ENCODE data around the gene NELFA.
"Not testable (repeated sequence)": the region's sequence is repeated elsewhere in the genome, so short reads cannot be mapped to it uniquely, and the experiment has no call there.

The NELFA gene

GRCh38 chr4:1993718-1994516, 14.9 kb downstream of the NELFA start:
- DNase-seq (ENCODE audit: low read depth), result not testable (repeated sequence)

DNA sequence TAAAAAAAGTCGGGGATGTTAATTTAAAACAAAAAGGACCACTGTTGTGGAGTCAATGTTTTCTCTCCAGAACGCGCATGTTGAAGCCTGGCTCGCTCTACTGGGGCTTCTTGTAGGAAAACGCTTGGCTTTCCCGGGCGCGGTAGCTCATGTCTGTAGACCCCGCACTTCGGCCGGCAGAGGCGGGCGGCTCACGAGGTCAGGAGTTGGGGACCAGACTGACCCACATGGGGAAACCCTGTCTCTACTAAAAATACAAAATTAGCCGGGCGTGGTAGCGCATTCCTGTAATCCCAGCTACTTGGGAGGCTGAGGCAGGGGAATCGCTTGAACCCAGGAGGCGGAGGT, 15.6 kb downstream of the NELFA start:
- DNase-seq (ENCODE audit: low read depth), result no peak

DNA sequence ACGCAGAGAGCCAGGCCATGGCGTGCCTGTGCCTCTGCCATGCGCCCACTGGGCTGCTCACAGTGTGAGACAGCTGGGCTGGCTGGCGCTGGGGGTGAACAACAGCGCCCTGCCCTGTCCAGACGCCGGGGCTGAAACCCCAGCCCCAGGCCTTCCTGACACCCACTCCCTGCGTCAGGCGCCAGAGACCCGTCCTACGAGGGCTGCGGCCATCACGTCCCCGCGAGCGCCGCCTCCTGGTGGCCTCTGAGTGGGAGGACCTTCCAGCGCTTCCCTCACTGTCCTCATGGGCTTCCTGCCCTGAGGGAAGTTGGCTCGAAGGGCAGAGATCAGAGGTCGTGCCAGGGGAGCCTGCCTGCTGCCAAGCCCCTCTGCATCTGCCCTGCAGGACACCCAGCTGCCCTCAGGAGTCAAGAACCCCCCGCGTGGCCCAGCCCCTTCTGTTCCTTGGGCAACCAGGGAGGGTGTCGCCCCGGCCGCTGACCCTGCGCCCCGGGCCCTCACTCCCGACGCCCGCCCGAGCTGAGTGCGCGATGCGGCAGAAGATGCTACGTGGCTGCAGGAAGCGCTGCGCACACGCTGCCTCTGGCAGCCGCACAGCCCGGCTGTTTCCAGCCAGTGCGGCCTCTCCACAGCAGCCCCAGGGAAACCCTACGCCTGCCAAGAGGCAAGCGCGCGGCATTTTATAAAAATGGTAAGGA, 16.2 kb downstream of the NELFA start:
- DNase-seq (ENCODE audit: low read depth), result no peak

DNA sequence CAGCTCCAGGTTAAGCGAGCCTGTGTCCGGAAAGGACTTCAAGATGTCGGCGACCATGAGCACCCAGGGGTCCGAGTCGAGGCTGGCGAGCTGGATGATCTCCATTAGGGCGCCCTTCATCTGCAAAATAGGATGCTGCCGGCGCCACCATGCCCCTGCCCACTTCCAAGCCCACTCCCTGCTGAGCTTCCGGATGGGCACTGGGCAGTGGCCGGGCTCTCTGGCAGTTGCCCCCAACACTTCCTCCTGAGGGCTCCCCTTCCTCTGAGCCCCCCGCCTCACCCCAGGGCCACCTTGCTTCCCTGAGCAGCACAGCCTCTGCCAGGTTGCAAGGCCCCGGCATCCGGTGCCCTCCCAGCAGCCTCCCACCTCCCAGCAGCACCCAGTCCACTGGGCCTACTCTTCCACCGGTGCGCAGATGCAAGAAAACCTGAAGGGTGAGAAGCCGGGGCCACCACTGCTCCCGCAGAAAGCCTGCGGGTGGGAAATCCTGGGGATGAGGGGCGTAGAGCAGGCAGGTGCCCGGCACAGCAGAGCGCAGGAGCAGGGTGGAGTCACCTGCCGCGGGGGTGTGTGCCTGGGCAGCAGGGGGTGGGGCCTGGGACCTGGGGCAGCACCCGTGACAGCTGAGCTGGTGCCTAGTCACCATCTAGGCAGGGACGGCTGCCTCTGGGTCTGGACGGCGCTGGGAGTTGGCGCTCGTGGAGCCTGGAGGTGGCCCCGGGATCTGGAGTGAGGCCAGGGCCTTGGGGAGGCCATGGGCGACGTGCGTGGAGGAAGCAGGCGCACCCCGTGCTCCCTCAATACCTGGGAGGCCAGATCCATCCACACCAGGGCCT, 17.0 kb downstream of the NELFA start:
- DNase-seq (ENCODE audit: low read depth), result no peak

DNA sequence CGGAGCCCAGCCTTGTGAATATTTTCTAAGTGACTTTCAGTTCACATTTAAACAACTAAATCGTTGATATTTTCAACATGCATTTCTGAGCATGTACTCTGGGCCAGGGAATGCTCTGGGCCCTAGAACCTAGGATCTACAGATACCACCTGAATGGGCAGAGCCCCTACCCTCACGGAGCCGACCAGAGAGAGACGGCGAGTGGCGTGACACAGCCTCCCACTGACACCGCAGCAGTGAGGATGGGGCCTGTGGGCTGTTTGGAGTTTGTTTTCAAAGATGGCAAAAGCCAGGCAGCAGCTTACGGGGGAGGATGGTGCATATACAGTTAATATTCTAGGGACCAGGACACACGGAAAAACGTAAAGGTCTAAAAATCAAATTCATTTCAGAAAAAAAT, 17.7 kb downstream of the NELFA start:
- no peak for DNase-seq (ENCODE audit: low read depth)

GRCh38 chr4:1990676-1991075, 18.1 kb downstream of the NELFA start:
- no peak for DNase-seq (ENCODE audit: low read depth)

DNA sequence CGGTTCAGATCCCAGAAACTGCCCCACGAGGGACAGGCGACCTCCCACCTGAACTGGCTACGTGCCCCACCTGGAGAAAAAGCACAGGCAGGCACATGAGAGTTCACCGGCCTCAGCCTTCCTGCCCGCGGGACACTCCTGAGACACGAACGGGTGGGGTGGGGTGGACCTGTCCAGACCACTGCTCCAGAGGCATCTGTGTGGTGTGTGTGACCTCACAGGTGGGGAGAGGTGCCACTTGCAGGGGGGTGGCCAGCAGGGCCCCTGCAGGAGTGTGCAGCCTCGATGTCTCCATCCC, 18.5 kb downstream of the NELFA start:
- DNase-seq (ENCODE audit: low read depth), result no peak

- no peak for DNase-seq (ENCODE audit: low read depth)
Observed at GRCh38 chr4:1989533-1990347, 19.0 kb downstream of the NELFA start.

DNA sequence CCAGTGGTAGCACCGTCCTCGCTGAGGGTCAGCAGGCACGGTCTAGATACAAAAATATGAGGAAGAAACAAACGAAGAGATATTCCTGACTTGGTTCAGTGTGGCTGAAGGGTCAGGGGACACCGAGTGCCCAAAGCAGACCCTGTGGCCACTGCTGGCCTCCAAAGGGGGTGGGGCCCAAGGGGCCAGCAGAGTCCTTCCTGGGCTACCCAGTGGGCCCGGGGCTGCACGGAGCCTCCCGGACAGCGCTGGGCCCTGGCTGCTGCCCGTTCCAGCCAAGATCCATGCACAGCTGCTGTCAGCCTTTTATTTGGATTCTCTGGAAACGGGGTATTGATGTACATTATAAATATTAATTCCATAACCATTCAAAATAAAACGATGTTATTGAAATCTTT, 20.4 kb downstream of the NELFA start:
- no peak for DNase-seq (ENCODE audit: low read depth)

- DNase-seq (ENCODE audit: low read depth), result no peak
Observed at GRCh38 chr4:1987721-1988326, 20.9 kb downstream of the NELFA start.

GRCh38 chr4:1987296-1987695, 21.5 kb downstream of the NELFA start:
- no peak for DNase-seq (ENCODE audit: low read depth)

DNA sequence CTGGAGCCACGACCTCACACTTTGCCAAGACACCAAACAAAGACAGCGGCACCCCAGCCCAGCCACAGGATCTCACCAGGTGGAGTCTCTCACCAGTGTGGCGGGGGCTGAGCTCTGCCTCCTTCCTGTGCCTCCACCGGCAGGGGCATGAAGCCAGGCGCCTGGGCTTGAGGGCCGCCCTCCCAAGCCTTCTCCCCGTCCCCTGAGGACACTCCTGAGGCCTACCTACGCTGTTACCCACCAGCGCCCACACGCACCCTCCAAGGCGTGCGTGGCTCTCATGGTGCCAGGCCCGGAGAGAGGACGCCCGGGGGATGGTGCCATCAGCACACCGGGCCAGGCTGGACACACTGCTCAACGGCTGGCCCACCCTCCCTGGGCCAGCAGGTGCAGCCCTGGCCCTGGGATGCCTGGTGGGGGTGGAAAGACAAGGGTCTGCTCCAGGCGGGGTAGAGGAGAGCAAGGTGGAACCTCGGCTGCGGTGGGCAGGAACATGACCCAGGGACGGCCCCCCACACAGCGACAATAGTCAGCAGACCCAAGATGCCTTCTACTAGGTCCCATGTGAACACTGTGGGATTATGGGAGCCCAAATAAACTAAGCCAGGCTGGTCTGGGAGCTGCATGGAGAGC, 22.1 kb downstream of the NELFA start:
- no peak for DNase-seq (ENCODE audit: low read depth)

- DNase-seq (ENCODE audit: low read depth), result no peak
Observed at GRCh38 chr4:1985780-1986577, 22.8 kb downstream of the NELFA start.

DNA sequence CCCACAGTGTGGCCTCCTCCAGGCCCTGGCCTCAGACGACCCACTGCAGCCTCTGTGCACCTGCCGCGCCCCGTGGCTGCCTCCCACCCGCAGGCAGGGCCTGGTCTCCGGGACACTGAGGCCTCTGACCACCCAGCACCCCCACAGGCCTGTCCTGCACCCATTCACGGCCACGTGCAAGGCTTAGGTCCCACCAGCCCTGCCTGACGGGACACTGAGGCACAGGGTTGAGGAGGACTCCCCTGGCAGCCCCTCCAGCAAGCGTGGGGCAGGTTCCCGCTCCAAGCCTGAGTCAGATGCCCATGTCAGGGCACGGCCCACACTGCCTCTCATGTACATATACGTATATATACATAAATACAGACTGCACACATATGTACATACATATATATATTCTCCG, 23.5 kb downstream of the NELFA start:
- DNase-seq (ENCODE audit: low read depth), result no peak

GRCh38 chr4:1984406-1985191, 24.2 kb downstream of the NELFA start:
- no peak for DNase-seq (ENCODE audit: low read depth)

- no peak for DNase-seq (ENCODE audit: low read depth)
Observed at GRCh38 chr4:1983846-1984405, 24.8 kb downstream of the NELFA start.

- DNase-seq (ENCODE audit: low read depth), result no peak
Observed at GRCh38 chr4:1983053-1983845, 25.5 kb downstream of the NELFA start.
